Measurements from ENCODE around the gene TLL2. TPM values are rescaled to one million over a fixed set of nuclear protein-coding genes. Genes with fewer than 3 reads are reported as not detected.

TLL2 gene
- total RNA-seq, 1 donor from 2014 or later = 6.7 TPM

DNA sequence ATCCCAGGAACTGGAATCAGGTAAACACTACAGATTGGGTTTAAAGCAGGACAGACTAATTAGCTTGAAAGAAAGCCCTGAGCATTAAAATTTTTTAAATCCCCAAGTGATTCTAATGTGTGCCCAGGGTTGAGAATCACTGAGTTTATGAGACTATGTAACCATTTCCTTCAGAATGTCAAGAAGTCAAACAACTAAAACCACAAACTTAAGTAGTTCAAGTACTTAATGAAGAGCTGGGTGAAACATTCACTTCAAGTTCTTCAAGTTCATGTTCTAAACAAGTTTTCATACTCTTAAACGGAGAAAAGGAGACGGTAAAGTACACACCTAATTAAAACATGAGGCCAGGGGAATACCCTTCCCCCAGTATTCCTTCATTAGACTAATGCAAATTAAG lies 28.2 kb upstream of the TLL2 start:
- H3K4me3 ChIP-seq (ENCODE audit: low read depth, low read length) = no peak overlapping the region
- TF ChIP-seq, protein P1, sequence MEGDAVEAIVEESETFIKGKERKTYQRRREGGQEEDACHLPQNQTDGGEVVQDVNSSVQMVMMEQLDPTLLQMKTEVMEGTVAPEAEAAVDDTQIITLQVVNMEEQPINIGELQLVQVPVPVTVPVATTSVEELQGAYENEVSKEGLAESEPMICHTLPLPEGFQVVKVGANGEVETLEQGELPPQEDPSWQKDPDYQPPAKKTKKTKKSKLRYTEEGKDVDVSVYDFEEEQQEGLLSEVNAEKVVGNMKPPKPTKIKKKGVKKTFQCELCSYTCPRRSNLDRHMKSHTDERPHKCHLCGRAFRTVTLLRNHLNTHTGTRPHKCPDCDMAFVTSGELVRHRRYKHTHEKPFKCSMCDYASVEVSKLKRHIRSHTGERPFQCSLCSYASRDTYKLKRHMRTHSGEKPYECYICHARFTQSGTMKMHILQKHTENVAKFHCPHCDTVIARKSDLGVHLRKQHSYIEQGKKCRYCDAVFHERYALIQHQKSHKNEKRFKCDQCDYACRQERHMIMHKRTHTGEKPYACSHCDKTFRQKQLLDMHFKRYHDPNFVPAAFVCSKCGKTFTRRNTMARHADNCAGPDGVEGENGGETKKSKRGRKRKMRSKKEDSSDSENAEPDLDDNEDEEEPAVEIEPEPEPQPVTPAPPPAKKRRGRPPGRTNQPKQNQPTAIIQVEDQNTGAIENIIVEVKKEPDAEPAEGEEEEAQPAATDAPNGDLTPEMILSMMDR (conservative IDR thresholded peaks at IDR 0.05; ENCODE audit: low read depth, low read length) = no peak
- no peak for DNase-seq (ENCODE audit: low read depth)

DNA sequence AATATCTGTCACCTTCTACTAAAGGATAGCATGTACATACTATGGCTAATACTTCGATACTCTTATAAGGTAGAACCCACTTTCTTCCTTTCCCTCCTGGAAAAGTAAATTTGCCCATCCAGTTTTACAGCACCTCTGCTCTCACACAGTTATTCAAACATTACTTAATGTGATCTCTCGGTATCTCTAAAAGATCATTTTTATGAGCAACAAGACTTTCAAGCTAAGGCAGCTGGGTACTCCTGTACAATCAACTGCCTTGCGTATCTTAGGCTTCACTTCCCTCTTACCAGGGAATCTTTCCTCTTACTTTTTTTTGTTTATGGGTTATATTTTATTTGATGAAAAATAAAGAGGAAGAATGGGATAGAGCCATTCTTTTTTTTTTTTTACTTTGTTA lies 26.5 kb upstream of the TLL2 start:
- no peak for DNase-seq (ENCODE audit: low read depth)
- H3K4me3 ChIP-seq (ENCODE audit: low read depth, low read length) = no peak overlapping the region
- TF ChIP-seq, protein P1 (conservative IDR thresholded peaks at IDR 0.05; ENCODE audit: low read depth, low read length) = no peak

DNA sequence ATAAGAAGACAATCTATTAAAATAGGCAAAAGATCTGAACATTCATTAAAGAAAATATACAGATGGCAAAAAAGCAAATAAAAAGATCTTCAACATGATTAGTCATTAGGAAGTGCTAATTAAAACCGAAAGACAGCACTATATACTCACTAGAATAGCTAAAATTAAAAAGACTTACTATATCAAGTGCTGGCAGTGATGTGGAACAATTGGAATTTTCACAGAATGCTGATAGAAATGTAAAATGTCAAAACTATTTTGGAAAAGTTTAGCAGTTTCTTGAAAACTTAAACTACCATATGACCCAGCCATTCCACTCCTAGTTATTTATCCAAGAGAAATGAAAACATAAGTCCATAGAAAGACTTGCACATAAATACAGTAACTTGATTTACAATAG lies 25.0 kb upstream of the TLL2 start:
- no peak for DNase-seq (ENCODE audit: low read depth)
- TF ChIP-seq, protein P1 (conservative IDR thresholded peaks at IDR 0.05; ENCODE audit: low read depth, low read length) = no peak

DNA sequence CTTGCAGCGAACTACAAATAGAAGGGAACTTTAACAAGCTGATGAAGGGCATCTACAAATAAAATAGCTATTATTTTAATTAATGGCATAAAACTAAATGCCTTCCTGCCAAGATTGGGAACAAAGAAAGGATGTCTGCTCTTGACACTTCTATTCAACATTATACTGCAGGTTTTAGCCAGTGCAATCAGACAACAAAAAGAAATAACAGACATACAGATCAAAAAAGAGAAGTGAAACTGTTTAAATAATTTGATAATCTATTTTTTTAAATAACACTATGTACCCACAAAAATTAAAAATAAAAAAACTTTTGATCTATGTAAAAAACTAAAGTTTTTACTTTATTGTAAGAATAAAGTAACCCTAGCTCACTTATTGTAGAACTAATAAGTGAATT lies 22.4 kb upstream of the TLL2 start:
- TF ChIP-seq, protein P1 (conservative IDR thresholded peaks at IDR 0.05; ENCODE audit: low read depth, low read length) = no peak
- no peak overlapping the region for H3K4me3 ChIP-seq (ENCODE audit: low read depth, low read length)
- DNase-seq (ENCODE audit: low read depth) = no peak

More for the DNA sequence above, 25.0 kb upstream of the TLL2 start:
- no peak overlapping the region for H3K4me3 ChIP-seq (ENCODE audit: low read depth, low read length)

DNA sequence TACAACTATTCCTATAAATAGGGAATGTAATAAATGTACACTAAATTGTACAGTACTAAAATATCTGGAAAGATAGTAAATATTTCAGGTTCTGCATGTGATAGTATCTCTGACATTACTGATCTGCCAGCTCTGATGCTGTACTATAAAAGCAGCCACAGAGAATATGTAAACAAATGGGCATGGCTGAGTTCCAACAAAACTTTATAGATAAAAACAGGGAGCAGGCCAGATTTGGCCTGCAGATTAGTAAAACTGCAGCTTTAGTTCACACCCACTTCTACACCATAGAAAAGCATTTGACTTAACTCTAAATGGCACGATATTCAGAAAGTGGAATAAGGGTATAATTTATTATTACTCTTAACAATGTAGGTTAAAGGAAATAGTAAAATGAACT lies 18.8 kb upstream of the TLL2 start:
- DNase-seq (ENCODE audit: low read depth) = no peak
- TF ChIP-seq, protein P1 (conservative IDR thresholded peaks at IDR 0.05; ENCODE audit: low read depth, low read length) = no peak
- H3K4me3 ChIP-seq (ENCODE audit: low read depth, low read length) = no peak overlapping the region

DNA sequence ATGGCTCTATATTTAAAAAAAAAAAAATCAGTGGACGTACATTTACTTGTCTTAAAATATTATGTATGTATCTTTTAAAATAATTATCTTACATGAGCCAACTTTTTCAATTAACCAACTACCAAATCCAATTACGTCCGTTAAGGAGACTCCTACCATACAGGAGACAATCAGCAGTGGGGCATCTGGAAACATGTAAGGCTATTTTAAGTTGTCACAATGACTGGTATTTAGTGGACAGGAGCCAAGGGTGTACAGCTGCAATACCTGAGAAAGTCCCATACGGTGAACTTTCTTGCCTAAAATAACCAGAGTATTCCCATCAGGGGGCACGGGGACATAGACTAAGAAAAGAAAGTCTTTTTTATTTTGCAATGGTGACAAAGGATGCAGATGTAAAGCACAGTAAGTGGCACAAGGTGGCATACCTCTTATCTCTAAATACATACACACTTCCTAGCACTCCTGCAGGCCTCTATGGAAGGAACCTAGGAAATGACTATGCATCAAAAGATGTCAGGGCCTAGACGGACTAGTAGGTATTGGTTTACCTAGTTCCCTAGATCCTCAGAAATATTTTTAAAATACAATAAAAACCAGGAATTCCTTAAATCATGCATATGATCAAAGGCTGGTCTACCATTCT lies 16.0 kb upstream of the TLL2 start:
- DNase-seq (ENCODE audit: low read depth) = no peak
- TF ChIP-seq, protein P1 (conservative IDR thresholded peaks at IDR 0.05; ENCODE audit: low read depth, low read length) = no peak
- H3K4me3 ChIP-seq (ENCODE audit: low read depth, low read length) = no peak overlapping the region

DNA sequence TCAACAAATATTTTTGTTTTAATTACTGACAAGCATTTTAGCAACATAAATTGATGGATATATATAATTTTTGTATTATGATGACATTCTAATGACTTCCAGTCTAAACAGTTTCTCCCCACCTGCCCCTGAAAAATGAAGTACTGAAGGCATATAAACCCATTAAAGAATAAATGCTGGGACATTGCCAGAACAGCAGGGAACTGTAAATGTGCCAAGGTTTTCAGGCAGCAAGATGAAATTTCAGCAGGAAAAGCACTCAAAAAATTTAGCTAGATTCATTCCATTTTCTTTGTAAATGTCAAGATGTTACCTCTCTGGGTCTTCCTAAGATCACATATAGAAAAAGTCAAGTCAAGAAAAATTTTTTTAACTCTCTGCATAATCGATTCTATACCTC lies 11.0 kb upstream of the TLL2 start:
- no peak for DNase-seq (ENCODE audit: low read depth)

More for the DNA sequence above, 11.0 kb upstream of the TLL2 start:
- TF ChIP-seq, protein P1 (conservative IDR thresholded peaks at IDR 0.05; ENCODE audit: low read depth, low read length) = no peak
- H3K4me3 ChIP-seq (ENCODE audit: low read depth, low read length) = no peak overlapping the region
